Thyroid gland (tissue), 4 donors: ENCODE data around the gene BPIFB4. TPM values are rescaled to one million over a fixed set of nuclear protein-coding genes. Genes with fewer than 3 reads are reported as not detected.

Experiments
- DNase-seq, 2 donors: peaks; one replicate each; pipeline ENCODE4 v3.0.0-alpha.2; 2019
- H3K27ac ChIP-seq, 3 donors: fragments of 200-600 bp; sonication (generic); 1 replicate in 2 of 3; 2 replicates in 1 of 3; pipeline ENCODE4 v1.5.1; 2016 to 2019; ENCODE audit warnings: mild to moderate bottlenecking in 1 of 3, moderate library complexity in 1 of 3
- H3K27me3 ChIP-seq: fragments of 200-600 bp; sonication (generic); one replicate; pipeline ENCODE4 v1.5.1; 2019
- H3K36me3 ChIP-seq, 2 donors: fragments of 200-600 bp; sonication (generic); one replicate each; pipeline ENCODE4 v1.5.1; 2016 to 2019
- H3K4me1 ChIP-seq, 2 donors: fragments of 200-600 bp; sonication (generic); one replicate each; pipeline ENCODE4 v1.5.1; 2017 to 2019
- H3K4me3 ChIP-seq, 3 donors: fragments of 200-600 bp; sonication (generic); replicated peaks in 1 of 3; 1 replicate in 2 of 3; 2 replicates in 1 of 3; pipeline ENCODE4 v1.5.1; 2016; ENCODE audit warnings: mild to moderate bottlenecking in 1 of 3
- H3K9me3 ChIP-seq: fragments of 200-600 bp; sonication (generic); one replicate; pipeline ENCODE4 v1.5.1; 2017
- POLR2A ChIP-seq, 2 donors: fragments of 450-650 bp; IDR thresholded peaks; one replicate each; pipeline ENCODE4 v1.6.1; 2017; ENCODE audit warnings: antibody characterized with exemption in 2 of 2, mild to moderate bottlenecking in 2 of 2, moderate library complexity in 1 of 2
- WGBS, 2 donors: methylation state at CpG; one replicate each; pipeline ENCODE4 v1.1.5; 2017; 5-methylcytosine and 5-hydroxymethylcytosine counted together
- intact Hi-C: fragments of 100-400 bp; cut with DNase I; formaldehyde crosslinking; loops from one replicate; pipeline ENCODE4 v1.15.1; 2023
- total RNA-seq, 4 donors: library from RNA; depleted of rRNA; stranded (reverse); fragments of >200 nt; gene quantifications; one replicate each; pipeline ENCODE4 v1.2.3, GENCODE V29; 2016
- TF ChIP-seq, protein P1 (sequence below), 6 experiments: fragments of 200-600 bp in 3 of 6; fragments of 450-650 bp in 3 of 6; sonication (generic) in 3 of 6; IDR thresholded peaks; one replicate each; pipeline ENCODE4 v1.5.1; 2016 to 2019; ENCODE audit warnings: antibody characterized with exemption in 6 of 6, mild to moderate bottlenecking in 2 of 6, inconsistent platforms in 1 of 6, moderate library complexity in 1 of 6

BPIFB4 gene
- total RNA-seq, 4 donors from 2014 or later, result not detected

GRCh38 chr20:33125983-33126382 lies 46.5 kb downstream of the BPIFB4 start:
- no peaks in the 10 kb centered on the region for H3K36me3 ChIP-seq
- TF ChIP-seq, protein P1, sequence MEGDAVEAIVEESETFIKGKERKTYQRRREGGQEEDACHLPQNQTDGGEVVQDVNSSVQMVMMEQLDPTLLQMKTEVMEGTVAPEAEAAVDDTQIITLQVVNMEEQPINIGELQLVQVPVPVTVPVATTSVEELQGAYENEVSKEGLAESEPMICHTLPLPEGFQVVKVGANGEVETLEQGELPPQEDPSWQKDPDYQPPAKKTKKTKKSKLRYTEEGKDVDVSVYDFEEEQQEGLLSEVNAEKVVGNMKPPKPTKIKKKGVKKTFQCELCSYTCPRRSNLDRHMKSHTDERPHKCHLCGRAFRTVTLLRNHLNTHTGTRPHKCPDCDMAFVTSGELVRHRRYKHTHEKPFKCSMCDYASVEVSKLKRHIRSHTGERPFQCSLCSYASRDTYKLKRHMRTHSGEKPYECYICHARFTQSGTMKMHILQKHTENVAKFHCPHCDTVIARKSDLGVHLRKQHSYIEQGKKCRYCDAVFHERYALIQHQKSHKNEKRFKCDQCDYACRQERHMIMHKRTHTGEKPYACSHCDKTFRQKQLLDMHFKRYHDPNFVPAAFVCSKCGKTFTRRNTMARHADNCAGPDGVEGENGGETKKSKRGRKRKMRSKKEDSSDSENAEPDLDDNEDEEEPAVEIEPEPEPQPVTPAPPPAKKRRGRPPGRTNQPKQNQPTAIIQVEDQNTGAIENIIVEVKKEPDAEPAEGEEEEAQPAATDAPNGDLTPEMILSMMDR (IDR thresholded peaks at IDR 0.05), result no peak
- H3K9me3 ChIP-seq, result no peaks in the 10 kb centered on the region
- no peak for DNase-seq
- H3K4me3 ChIP-seq, result no peak overlapping the region
- 54 to 56% methylated on average over 6 of the region's 6 CpGs for WGBS, 2 donors
- H3K27me3 ChIP-seq, result no peaks in the 10 kb centered on the region
- no peaks in the 10 kb centered on the region for H3K4me1 ChIP-seq
- intact Hi-C loops, result loop anchor here (10.0 kb wide), 1 partner anchor 81 kb away; no protein-coding TSS in a partner anchor
- no peak overlapping the region for H3K27ac ChIP-seq

- 88% methylated on average over 4 of the region's 4 CpGs for WGBS, 2 donors
- TF ChIP-seq, protein P1 (IDR thresholded peaks at IDR 0.05), result no peak
- TF ChIP-seq POLR2A (IDR thresholded peaks at IDR 0.05), result no peak
- Histone ChIP-seq H3K9me3 (no peaks in the 10 kb centered on the region), H3K4me3 (no peak overlapping the region), H3K27ac (no peak overlapping the region), H3K4me1 (no peaks in the 10 kb centered on the region), H3K36me3 (no peaks in the 10 kb centered on the region), H3K27me3 (no peaks in the 10 kb centered on the region)
- intact Hi-C loops, result loop anchor here (10.0 kb wide), 1 partner anchor 83 kb away; no protein-coding TSS in a partner anchor
- DNase-seq, result no peak
Observed at GRCh38 chr20:33127422-33128097, 48.1 kb downstream of the BPIFB4 start.

GRCh38 chr20:33130568-33131061 lies 51.2 kb downstream of the BPIFB4 start:
- no peak for DNase-seq
- TF ChIP-seq, protein P1 (IDR thresholded peaks at IDR 0.05), result no peak
- no peak for TF ChIP-seq POLR2A (IDR thresholded peaks at IDR 0.05)
- Histone ChIP-seq H3K36me3 (no peaks in the 10 kb centered on the region), H3K27me3 (no peaks in the 10 kb centered on the region), H3K4me3 (no peak overlapping the region), H3K27ac (no peak overlapping the region), H3K9me3 (no peaks in the 10 kb centered on the region), H3K4me1 (no peaks in the 10 kb centered on the region)
- intact Hi-C loops, result no loop called here
- 79 to 82% methylated on average over 9 of the region's 9 CpGs for WGBS, 2 donors

DNA sequence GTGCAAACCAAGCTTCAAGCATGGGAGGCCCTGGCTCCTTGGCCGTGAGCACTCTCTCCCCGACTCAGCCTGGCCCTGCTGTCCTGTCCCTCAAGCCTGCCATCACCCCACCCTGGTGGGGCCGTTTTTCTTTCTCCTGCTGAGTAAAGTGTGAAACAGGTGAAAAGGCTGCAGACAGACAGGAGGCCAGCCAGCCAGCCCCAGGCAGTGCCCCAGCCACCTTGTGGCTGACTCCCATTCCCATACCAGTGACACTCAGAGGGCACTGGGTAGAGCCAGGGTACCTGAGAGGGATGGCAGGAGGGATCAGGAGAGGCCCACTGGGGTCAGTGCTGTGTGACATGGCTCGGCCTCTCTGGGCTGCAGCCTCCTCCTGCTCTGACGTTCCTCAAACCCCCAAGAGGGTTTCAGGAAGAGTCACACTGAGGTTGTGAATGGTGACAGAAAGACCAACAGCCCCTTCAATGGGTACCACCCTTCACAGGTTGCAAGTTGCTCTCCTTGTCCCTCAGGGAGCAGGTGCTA lies 52.6 kb downstream of the BPIFB4 start:
- Histone ChIP-seq H3K4me1 (no peaks in the 10 kb centered on the region), H3K27ac (no peak overlapping the region), H3K36me3 (no peaks in the 10 kb centered on the region), H3K9me3 (no peaks in the 10 kb centered on the region), H3K4me3 (no peak overlapping the region), H3K27me3 (no peaks in the 10 kb centered on the region)
- intact Hi-C loops, result no loop called here
- TF ChIP-seq, protein P1 (IDR thresholded peaks at IDR 0.05), result no peak
- TF ChIP-seq POLR2A (IDR thresholded peaks at IDR 0.05), result no peak
- no peak for DNase-seq
- WGBS, 2 donors, result 69 to 82% methylated on average over 5 of the region's 5 CpGs
